OCI-LY3 (cell line): ENCODE results near the gene DHX57.
A peak's percentile ranks its signal among the peaks of the same experiment; 100 is the strongest.
"Not testable (repeated sequence)": the region's sequence is repeated elsewhere in the genome, so short reads cannot be mapped to it uniquely, and the experiment has no call there.

Source experiments
- H2AFZ ChIP-seq: fragments of 200-600, 300-600 bp; shearing (Covaris generic); 2 replicates; pipeline ENCODE4 v1.6.0; 2014; ENCODE audit warnings: antibody characterized with exemption, low read depth, low read length
- H3K27ac ChIP-seq: fragments of 200-600, 300-600 bp; sonication (generic); 2 replicates; pipeline ENCODE4 v1.5.1; 2014; ENCODE audit warnings: mild to moderate bottlenecking, low read length, moderate library complexity, mixed read lengths
- H3K27me3 ChIP-seq: fragments of 200-600, 300-600 bp; sonication (generic); 2 replicates; pipeline ENCODE4 v1.6.1; 2014; ENCODE audit warnings: low read depth, low read length, mixed read lengths
- H3K36me3 ChIP-seq: fragments of 200-600, 300-600 bp; sonication (generic); replicated peaks from 2 replicates; pipeline ENCODE3; 2014; ENCODE audit warnings: low read depth, low read length, mixed read lengths
- H3K4me1 ChIP-seq: fragments of 300-600, 200-600 bp; sonication (generic); 2 replicates; pipeline ENCODE4 v1.6.1; 2014; ENCODE audit warnings: low read length, mixed read lengths
- H3K4me2 ChIP-seq: fragments of 200-600, 300-600 bp; sonication (generic); 2 replicates; pipeline ENCODE4 v1.6.1; 2014; ENCODE audit warnings: low read length, mixed read lengths
- H3K4me3 ChIP-seq: fragments of 300-600, 200-600 bp; sonication (generic); 2 replicates; pipeline ENCODE4 v1.5.1; 2014; ENCODE audit warnings: antibody characterized with exemption, mild to moderate bottlenecking, low read length, moderate library complexity
- H3K79me2 ChIP-seq: fragments of 300-600, 200-600 bp; shearing (Covaris generic); 2 replicates; pipeline ENCODE4 v1.6.1; 2014; ENCODE audit warnings: mild to moderate bottlenecking, low read length, mixed read lengths
- H3K9ac ChIP-seq: fragments of 300-600, 200-600 bp; shearing (Covaris generic); 2 replicates; pipeline ENCODE4 v1.6.0; 2014; ENCODE audit warnings: mild to moderate bottlenecking, low read length, moderate library complexity
- H3K9me3 ChIP-seq: fragments of 200-600, 300-600 bp; shearing (Covaris generic); 2 replicates; pipeline ENCODE4 v1.6.1; 2014; ENCODE audit warnings: low read length, mixed read lengths; ENCODE audit not compliant: insufficient read depth
- H4K20me1 ChIP-seq: fragments of 200-600, 300-600 bp; sonication (generic); 2 replicates; pipeline ENCODE4 v1.6.1; 2016; ENCODE audit warnings: low read length, mixed read lengths; ENCODE audit not compliant: insufficient read depth
- CTCF ChIP-seq: fragments of 200-600, 300-600 bp; sonication (generic); IDR thresholded peaks from 2 replicates; pipeline ENCODE4 v1.5.1; 2014; ENCODE audit warnings: antibody characterized with exemption, low read length, low read depth
- EZH2phosphoT487 ChIP-seq: fragments of 200-600 bp; shearing (Covaris generic); IDR thresholded peaks from 2 replicates; pipeline ENCODE4 v1.6.1; 2018; ENCODE audit warnings: antibody characterized with exemption, mixed run types, low read depth

DHX57 gene

GRCh38 chr2:38765149-38765548 lies 110.6 kb downstream of the DHX57 start:
- H3K27me3 ChIP-seq: no peaks in the 10 kb centered on the region

GRCh38 chr2:38763728-38764127 lies 112.0 kb downstream of the DHX57 start:
- Histone ChIP-seq H3K4me2 (no peak overlapping the region), H3K27me3 (no peaks in the 10 kb centered on the region), H3K9me3 (no peaks in the 10 kb centered on the region), H2AFZ (no peak overlapping the region), H3K9ac (no peak overlapping the region), H4K20me1 (no peaks in the 10 kb centered on the region), H3K27ac (no peak overlapping the region), H3K4me3 (no peak overlapping the region), H3K36me3 (no peaks in the 10 kb centered on the region), H3K79me2 (no peaks in the 10 kb centered on the region), H3K4me1 (peaks cover 6% of the 10 kb centered on the region)
- TF ChIP-seq EZH2phosphoT487 (no peak), CTCF (no peak)

More at GRCh38 chr2:38765149-38765548, 110.6 kb downstream of the DHX57 start:
- Histone ChIP-seq H3K9ac (no peak overlapping the region), H3K9me3 (no peaks in the 10 kb centered on the region), H3K4me3 (no peak overlapping the region), H3K27ac (no peak overlapping the region), H3K4me1 (peaks cover 6% of the 10 kb centered on the region), H4K20me1 (no peaks in the 10 kb centered on the region), H3K4me2 (no peak overlapping the region), H2AFZ (no peak overlapping the region), H3K36me3 (no peaks in the 10 kb centered on the region), H3K79me2 (no peaks in the 10 kb centered on the region)
- TF ChIP-seq CTCF (no peak), EZH2phosphoT487 (no peak)

- H3K27me3 ChIP-seq: no peaks in the 10 kb centered on the region
- H3K4me3 ChIP-seq: no peak overlapping the region
- no peak overlapping the region for H3K9ac ChIP-seq
- H3K79me2 ChIP-seq: no peaks in the 10 kb centered on the region
- no peak for TF ChIP-seq EZH2phosphoT487
- no peak for TF ChIP-seq CTCF
- H3K9me3 ChIP-seq: no peaks in the 10 kb centered on the region
- no peak overlapping the region for H2AFZ ChIP-seq
- peaks cover 6% of the 10 kb centered on the region for H3K4me1 ChIP-seq
- no peaks in the 10 kb centered on the region for H4K20me1 ChIP-seq
- no peaks in the 10 kb centered on the region for H3K36me3 ChIP-seq
- H3K27ac ChIP-seq: no peak overlapping the region
- H3K4me2 ChIP-seq: no peak overlapping the region; the same call in 1 of the 2 replicates
Observed at GRCh38 chr2:38763228-38763627, 112.5 kb downstream of the DHX57 start.

GRCh38 chr2:38755891-38756290 lies 119.8 kb downstream of the DHX57 start:
- H3K9ac ChIP-seq, H4K20me1 ChIP-seq, H3K9me3 ChIP-seq, H3K4me3 ChIP-seq, H3K4me2 ChIP-seq, H2AFZ ChIP-seq, H3K36me3 ChIP-seq, H3K27ac ChIP-seq, H3K27me3 ChIP-seq: not testable (repeated sequence)
- Histone ChIP-seq H3K79me2 (peaks cover 11% of the 10 kb centered on the region), H3K4me1 (peaks cover 18% of the 10 kb centered on the region)

GRCh38 chr2:38754506-38754905 lies 121.2 kb downstream of the DHX57 start:
- H3K9ac ChIP-seq: peak overlapping the region; percentile 51
- H3K4me1 ChIP-seq: peaks cover 18% of the 10 kb centered on the region
- H3K9me3 ChIP-seq: no peaks in the 10 kb centered on the region
- H4K20me1 ChIP-seq: peaks cover 7% of the 10 kb centered on the region
- H3K4me2 ChIP-seq: peak overlapping the region; percentile 65
- H3K79me2 ChIP-seq: peaks cover 25% of the 10 kb centered on the region
- peaks cover 10% of the 10 kb centered on the region for H3K36me3 ChIP-seq
- no peaks in the 10 kb centered on the region for H3K27me3 ChIP-seq
- TF ChIP-seq CTCF (no peak), EZH2phosphoT487 (no peak)
- no peak overlapping the region for H2AFZ ChIP-seq
- H3K27ac ChIP-seq: peak overlapping the region; percentile 51
- peak overlapping the region; percentile 48 for H3K4me3 ChIP-seq
